SKM-1 treated with dmso at 0.1 percent for 144 hours (cell line): ENCODE results near the gene PHF3.

Experiments used
- DNase-seq: peaks from one replicate; lab custom pipeline; 2025; ENCODE audit not compliant: unreplicated experiment; lab: John Stamatoyannopoulos, UW

PHF3 gene

GRCh38 chr6:63635588-63636517, at the start of gene PHF3:
Gene PHF3 (plus strand): TSS chr6:63635802. CDS start chr6:63646552, 10,750 bp downstream.
- DNase-seq = peak; percentile 89

GRCh38 chr6:63589952-63590411, 45.6 kb upstream of the PHF3 start:
- DNase-seq = no peak

GRCh38 chr6:63592886-63593285, 42.7 kb upstream of the PHF3 start:
- DNase-seq = no peak

GRCh38 chr6:63597141-63598048, 38.2 kb upstream of the PHF3 start:
- no peak for DNase-seq

GRCh38 chr6:63598049-63599036, 37.3 kb upstream of the PHF3 start:
- DNase-seq = peak; percentile 70

- no peak for DNase-seq
These were observed 36.4 kb upstream of the PHF3 start for GRCh38 chr6:63599243-63599642.

- no peak for DNase-seq
These were observed 35.5 kb upstream of the PHF3 start for GRCh38 chr6:63600136-63600535.

- no peak for DNase-seq
These were observed 26.4 kb upstream of the PHF3 start for GRCh38 chr6:63609231-63609630.

- DNase-seq = no peak
These were observed 24.7 kb upstream of the PHF3 start for GRCh38 chr6:63610944-63611343.

GRCh38 chr6:63611560-63611959, 24.0 kb upstream of the PHF3 start:
- DNase-seq = no peak

GRCh38 chr6:63615590-63615989, 20.0 kb upstream of the PHF3 start:
- no peak for DNase-seq

GRCh38 chr6:63624091-63624490, 11.5 kb upstream of the PHF3 start:
- DNase-seq = no peak

- DNase-seq = no peak
These were observed 5.1 kb upstream of the PHF3 start for GRCh38 chr6:63630466-63630865.

- no peak for DNase-seq
These were observed 972 bp upstream of the PHF3 start for GRCh38 chr6:63634630-63635029.

- DNase-seq = no peak
These were observed 401 bp upstream of the PHF3 start for GRCh38 chr6:63635215-63635587.

- no peak for DNase-seq
These were observed 968 bp downstream of the PHF3 start for GRCh38 chr6:63636518-63637021.

- DNase-seq = no peak
These were observed 2.4 kb downstream of the PHF3 start for GRCh38 chr6:63637865-63638445.

- no peak for DNase-seq
These were observed 4.5 kb downstream of the PHF3 start for GRCh38 chr6:63640062-63640461.

GRCh38 chr6:63643862-63644261, 8.3 kb downstream of the PHF3 start:
- DNase-seq = no peak
